Sigmoid colon (tissue), 4 donors: ENCODE measurements around the gene PRKD2.

Source experiments
- POLR2AphosphoS5 ChIP-seq, 4 donors: sonication (generic); formaldehyde crosslinking; IDR thresholded peaks; one replicate each; pipeline ENCODE4 v1.6.1; 2017; ENCODE audit warnings: antibody characterized with exemption in 4 of 4
- TF ChIP-seq, protein P1 (sequence below), 4 experiments: fragments of 450-650 bp in 3 of 4; fragments of 200-600 bp in 1 of 4; IDR thresholded peaks; one replicate each; pipeline ENCODE4 v1.5.1; 2016 to 2019; ENCODE audit warnings: antibody characterized with exemption in 4 of 4, mild to moderate bottlenecking in 3 of 4, moderate library complexity in 2 of 4

GRCh38 chr19:46693760-46694159 lies 23.2 kb downstream of the PRKD2 start:
- TF ChIP-seq, protein P1, sequence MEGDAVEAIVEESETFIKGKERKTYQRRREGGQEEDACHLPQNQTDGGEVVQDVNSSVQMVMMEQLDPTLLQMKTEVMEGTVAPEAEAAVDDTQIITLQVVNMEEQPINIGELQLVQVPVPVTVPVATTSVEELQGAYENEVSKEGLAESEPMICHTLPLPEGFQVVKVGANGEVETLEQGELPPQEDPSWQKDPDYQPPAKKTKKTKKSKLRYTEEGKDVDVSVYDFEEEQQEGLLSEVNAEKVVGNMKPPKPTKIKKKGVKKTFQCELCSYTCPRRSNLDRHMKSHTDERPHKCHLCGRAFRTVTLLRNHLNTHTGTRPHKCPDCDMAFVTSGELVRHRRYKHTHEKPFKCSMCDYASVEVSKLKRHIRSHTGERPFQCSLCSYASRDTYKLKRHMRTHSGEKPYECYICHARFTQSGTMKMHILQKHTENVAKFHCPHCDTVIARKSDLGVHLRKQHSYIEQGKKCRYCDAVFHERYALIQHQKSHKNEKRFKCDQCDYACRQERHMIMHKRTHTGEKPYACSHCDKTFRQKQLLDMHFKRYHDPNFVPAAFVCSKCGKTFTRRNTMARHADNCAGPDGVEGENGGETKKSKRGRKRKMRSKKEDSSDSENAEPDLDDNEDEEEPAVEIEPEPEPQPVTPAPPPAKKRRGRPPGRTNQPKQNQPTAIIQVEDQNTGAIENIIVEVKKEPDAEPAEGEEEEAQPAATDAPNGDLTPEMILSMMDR (IDR thresholded peaks at IDR 0.05), result no peak
- no peak for TF ChIP-seq POLR2AphosphoS5 (IDR thresholded peaks at IDR 0.05)
